Neuronal stem cell (in vitro differentiated cells): Measurements from ENCODE around the gene POU5F1.

Experiments
- DNase-seq: peaks from one replicate; pipeline ENCODE4 v3.0.0-alpha.2; 2013; ENCODE audit warnings: low spot score
- H2AFZ ChIP-seq: one replicate; pipeline ENCODE4 v1.6.1; 2013; ENCODE audit warnings: mild to moderate bottlenecking, low read length, inconsistent platforms
- H2AK5ac ChIP-seq: 2 replicates; pipeline ENCODE4 v1.6.1; 2013; ENCODE audit warnings: low read depth, mild to moderate bottlenecking, inconsistent platforms, low read length, moderate library complexity, mixed read lengths
- H2BK120ac ChIP-seq: 2 replicates; pipeline ENCODE4 v1.6.1; 2013; ENCODE audit warnings: low read depth, mild to moderate bottlenecking, inconsistent platforms, low read length, moderate library complexity, mixed read lengths
- H2BK12ac ChIP-seq: one replicate; pipeline ENCODE4 v1.6.1; 2013; ENCODE audit warnings: low read length, inconsistent platforms
- H2BK15ac ChIP-seq: 2 replicates; pipeline ENCODE4 v1.6.1; 2013; ENCODE audit warnings: mild to moderate bottlenecking, low read length, inconsistent platforms, mixed read lengths
- H2BK5ac ChIP-seq: one replicate; pipeline ENCODE4 v1.6.1; 2013; ENCODE audit warnings: inconsistent platforms, mild to moderate bottlenecking, low read length, moderate library complexity
- H3K14ac ChIP-seq: one replicate; pipeline ENCODE4 v1.6.1; 2013; ENCODE audit warnings: low read length, inconsistent platforms
- H3K18ac ChIP-seq: 2 replicates; pipeline ENCODE4 v1.6.1; 2013; ENCODE audit warnings: low read length, inconsistent platforms
- H3K23ac ChIP-seq: 2 replicates; pipeline ENCODE4 v1.6.1; 2013; ENCODE audit warnings: low read depth, mild to moderate bottlenecking, mixed read lengths, low read length, inconsistent platforms; ENCODE audit not compliant: poor library complexity
- H3K27ac ChIP-seq: replicated peaks from 3 replicates; pipeline ENCODE4 v1.5.1; 2013; ENCODE audit warnings: low read length, inconsistent platforms
- H3K27me3 ChIP-seq, 3 experiments: 2 replicates each; pipeline ENCODE4 v1.6.1; 2013; ENCODE audit warnings: low read length in 3 of 3, mild to moderate bottlenecking in 2 of 3, inconsistent platforms in 1 of 3, low read depth in 1 of 3, mixed read lengths in 1 of 3, moderate library complexity in 1 of 3; ENCODE audit not compliant: control insufficient read depth in 3 of 3, insufficient read depth in 3 of 3
- H3K36me3 ChIP-seq, 2 donors: replicated peaks in 1 of 2; 2 replicates each; pipeline ENCODE4 v1.6.1; 2013; ENCODE audit warnings: low read length in 2 of 2; ENCODE audit not compliant: control insufficient read depth in 2 of 2, insufficient read depth in 2 of 2
- H3K4ac ChIP-seq: 2 replicates; pipeline ENCODE4 v1.6.1; 2013; ENCODE audit warnings: inconsistent platforms, mild to moderate bottlenecking, low read length, moderate library complexity
- H3K4me1 ChIP-seq, 2 donors: 1 replicate in 1 of 2; 2 replicates in 1 of 2; pipeline ENCODE4 v1.6.1; 2013; ENCODE audit warnings: low read length in 2 of 2, low read depth in 1 of 2; ENCODE audit not compliant: control insufficient read depth in 2 of 2, insufficient read depth in 1 of 2
- H3K4me2 ChIP-seq: one replicate; pipeline ENCODE4 v1.6.1; 2013; ENCODE audit warnings: mild to moderate bottlenecking, low read length, inconsistent platforms; ENCODE audit not compliant: insufficient read depth, poor library complexity, severe bottlenecking
- H3K4me3 ChIP-seq, 2 donors: 2 replicates each; pipeline ENCODE4 v1.5.1; 2013; ENCODE audit warnings: low read length in 2 of 2, mild to moderate bottlenecking in 2 of 2, inconsistent platforms in 1 of 2, moderate library complexity in 1 of 2
- H3K79me1 ChIP-seq: one replicate; pipeline ENCODE4 v1.6.1; 2013; ENCODE audit warnings: low read depth, mild to moderate bottlenecking, inconsistent platforms, low read length, moderate library complexity
- H3K9ac ChIP-seq: one replicate; pipeline ENCODE4 v1.6.1; 2013; ENCODE audit warnings: mild to moderate bottlenecking, low read depth, low read length, inconsistent platforms; ENCODE audit not compliant: poor library complexity
- H3K9me3 ChIP-seq, 2 donors: replicated peaks in 1 of 2; 2 replicates each; pipeline versions ENCODE3 to v1.6.1; 2013; ENCODE audit warnings: low read length in 2 of 2, mild to moderate bottlenecking in 2 of 2, inconsistent platforms in 1 of 2, low read depth in 1 of 2, mixed read lengths in 1 of 2, moderate library complexity in 1 of 2; ENCODE audit not compliant: control insufficient read depth in 2 of 2, insufficient read depth in 1 of 2
- H4K8ac ChIP-seq: one replicate; pipeline ENCODE4 v1.6.1; 2013; ENCODE audit warnings: low read depth, mild to moderate bottlenecking, inconsistent platforms, low read length, moderate library complexity
- H4K91ac ChIP-seq: one replicate; pipeline ENCODE4 v1.6.1; 2013; ENCODE audit warnings: low read length, low read depth, mild to moderate bottlenecking, inconsistent platforms; ENCODE audit not compliant: poor library complexity
- WGBS, 2 donors: extraction: QIAGEN DNeasy Blood & Tissue Kit; methylation state at CpG; one replicate each; pipeline ENCODE4 v1.1.7; 2013; ENCODE audit warnings: missing lambda C conversion rate in 2 of 2, mixed read lengths in 1 of 2; ENCODE audit not compliant: insufficient read length in 2 of 2, insufficient replicate concordance in 1 of 2; ENCODE audit errors: extremely low coverage in 2 of 2; 5-methylcytosine and 5-hydroxymethylcytosine counted together

The POU5F1 gene

GRCh38 chr6:31173406-31173805, 2.9 kb upstream of the POU5F1 start:
- Histone ChIP-seq H4K8ac (no peak overlapping the region), H2BK12ac (no peak overlapping the region), H2BK15ac (no peak overlapping the region), H3K9me3 (no peaks in the 10 kb centered on the region), H3K4me2 (no peak overlapping the region), H3K9ac (no peak overlapping the region), H3K4me3 (no peak overlapping the region), H3K23ac (peak overlapping the region; percentile 9), H2AK5ac (no peak overlapping the region), H4K91ac (no peak overlapping the region), H2AFZ (no peak overlapping the region), H3K4me1 (peaks cover 10 to 12% of the 10 kb centered on the region in 2 donors), H3K79me1 (no peaks in the 10 kb centered on the region), H2BK120ac (no peak overlapping the region), H3K27ac (no peak overlapping the region), H3K27me3 (peaks cover 0 to 5% (median 2%) of the 10 kb centered on the region in 3 experiments), H2BK5ac (no peak overlapping the region), H3K14ac (no peak overlapping the region), H3K4ac (no peak overlapping the region), H3K36me3 (no peaks in the 10 kb centered on the region), H3K18ac (peak overlapping the region; percentile 84)
- WGBS, 2 donors, result no CpG with 5 or more reads among the region's 3 CpGs
- DNase-seq, result no peak

GRCh38 chr6:31172973-31173384, 2.5 kb upstream of the POU5F1 start:
- Histone ChIP-seq H4K91ac (no peak overlapping the region), H3K4ac (no peak overlapping the region), H3K4me2 (no peak overlapping the region), H3K4me1 (peaks cover 10 to 12% of the 10 kb centered on the region in 2 donors), H3K18ac (peak overlapping the region; percentile 84), H3K14ac (no peak overlapping the region), H4K8ac (no peak overlapping the region), H2AFZ (peak overlapping the region; percentile 89), H3K36me3 (no peaks in the 10 kb centered on the region), H3K9ac (no peak overlapping the region), H3K23ac (no peak overlapping the region), H3K9me3 (no peaks in the 10 kb centered on the region), H3K27ac (no peak overlapping the region), H2BK5ac (no peak overlapping the region), H3K27me3 (peaks cover 0 to 5% (median 2%) of the 10 kb centered on the region in 3 experiments), H3K4me3 (no peak overlapping the region), H2AK5ac (no peak overlapping the region), H2BK12ac (no peak overlapping the region), H3K79me1 (no peaks in the 10 kb centered on the region), H2BK15ac (no peak overlapping the region), H2BK120ac (no peak overlapping the region)
- DNase-seq, result no peak
- WGBS, 2 donors, result no CpG with 5 or more reads among the region's 5 CpGs

- Histone ChIP-seq H3K4ac (no peak overlapping the region), H4K8ac (no peak overlapping the region), H3K4me3 (no peak overlapping the region), H2BK5ac (peak overlapping the region; percentile 30), H3K4me2 (no peak overlapping the region), H3K27me3 (peaks cover 0 to 5% (median 2%) of the 10 kb centered on the region in 3 experiments), H4K91ac (no peak overlapping the region), H2BK12ac (no peak overlapping the region), H3K9ac (no peak overlapping the region), H2AK5ac (peak overlapping the region; percentile 73), H3K27ac (peak overlapping the region; percentile 10), H3K79me1 (no peaks in the 10 kb centered on the region), H2BK15ac (peak overlapping the region; percentile 59), H2BK120ac (no peak overlapping the region), H3K14ac (no peak overlapping the region), H3K18ac (peak overlapping the region; percentile 90), H2AFZ (peak overlapping the region; percentile 89), H3K36me3 (no peaks in the 10 kb centered on the region), H3K23ac (no peak overlapping the region), H3K4me1 (peaks cover 10 to 12% of the 10 kb centered on the region in 2 donors), H3K9me3 (no peaks in the 10 kb centered on the region)
- no CpG with 5 or more reads among the region's 16 CpGs for WGBS, 2 donors
- DNase-seq, result no peak
Observed at GRCh38 chr6:31171931-31172905, 1.7 kb upstream of the POU5F1 start.

GRCh38 chr6:31170987-31171671, 647 bp upstream of the POU5F1 start:
- H3K36me3 ChIP-seq, result no peaks in the 10 kb centered on the region
- H3K4ac ChIP-seq, result no peak overlapping the region
- H3K9me3 ChIP-seq, result no peaks in the 10 kb centered on the region
- H3K27ac ChIP-seq, result no peak overlapping the region
- no peak for DNase-seq
- H2AK5ac ChIP-seq, result peak overlapping the region; percentile 62
- H3K23ac ChIP-seq, result no peak overlapping the region
- H3K4me2 ChIP-seq, result no peak overlapping the region
- H2BK12ac ChIP-seq, result no peak overlapping the region
- no peak overlapping the region for H2AFZ ChIP-seq
- H2BK5ac ChIP-seq, result no peak overlapping the region
- peak overlapping the region; percentile 56 for H2BK15ac ChIP-seq
- peaks cover 0 to 5% (median 2%) of the 10 kb centered on the region in 3 experiments for H3K27me3 ChIP-seq
- no peak overlapping the region for H3K14ac ChIP-seq
- no peak overlapping the region for H4K91ac ChIP-seq
- H2BK120ac ChIP-seq, result no peak overlapping the region
- H3K18ac ChIP-seq, result no peak overlapping the region
- H3K79me1 ChIP-seq, result no peaks in the 10 kb centered on the region
- no peak overlapping the region for H3K4me3 ChIP-seq
- WGBS, 2 donors, result no CpG with 5 or more reads among the region's 10 CpGs
- peaks cover 10 to 12% of the 10 kb centered on the region in 2 donors for H3K4me1 ChIP-seq
- H4K8ac ChIP-seq, result no peak overlapping the region
- H3K9ac ChIP-seq, result no peak overlapping the region
